Hematopoietic multipotent progenitor cell treated with erythropoietin and hydrocortisone succinate and interleukin-3 and kit ligand, for 17 days (in vitro differentiated cells): ENCODE results near the gene GREB1L.
"Not testable (repeated sequence)": the region's sequence is repeated elsewhere in the genome, so short reads cannot be mapped to it uniquely, and the experiment has no call there.

Experiments
- DNase-seq: peaks from one replicate; pipeline ENCODE4 v3.0.0-alpha.2; 2015; ENCODE audit warnings: low spot score

The GREB1L gene

DNA sequence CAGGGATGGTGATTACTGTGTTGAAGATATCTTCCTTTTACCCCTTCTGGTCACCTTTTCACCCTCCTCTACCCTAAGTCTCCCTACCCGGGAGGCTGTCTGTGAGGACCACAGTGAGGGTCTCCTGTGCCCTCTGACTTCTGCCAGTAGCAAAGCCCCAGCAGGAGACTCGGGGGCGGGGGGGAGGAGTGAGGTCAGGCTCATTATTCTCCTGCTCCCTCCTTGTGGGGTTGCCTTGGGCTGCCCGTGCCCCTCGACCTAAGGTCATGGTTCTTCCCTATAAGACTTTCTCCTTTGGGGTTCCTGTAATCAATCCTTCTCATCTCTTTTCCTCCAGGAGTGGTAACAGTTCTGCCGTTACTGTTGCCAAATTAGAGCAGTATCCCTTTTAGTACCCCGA is 65.5 kb downstream of the GREB1L start:
- DNase-seq, result no peak

DNA sequence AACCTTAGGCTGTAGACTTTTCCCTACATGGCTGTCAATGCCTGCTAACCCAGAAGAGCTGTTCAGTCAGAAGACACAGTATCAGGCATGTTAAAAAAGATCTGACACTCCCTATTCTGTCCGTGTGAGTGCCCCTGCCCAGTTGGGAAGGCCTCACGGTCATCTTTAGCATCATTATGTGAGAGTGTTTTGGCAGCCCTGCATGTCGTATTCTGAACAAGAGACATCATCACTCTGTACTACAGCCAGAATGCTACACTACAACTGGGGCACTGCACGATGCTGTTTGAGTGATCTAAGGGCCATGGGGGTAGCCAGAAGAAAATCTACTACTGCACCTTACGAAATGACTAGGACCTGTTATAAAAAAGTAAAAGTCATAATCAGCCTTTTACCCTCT is 67.2 kb downstream of the GREB1L start:
- no peak for DNase-seq

DNA sequence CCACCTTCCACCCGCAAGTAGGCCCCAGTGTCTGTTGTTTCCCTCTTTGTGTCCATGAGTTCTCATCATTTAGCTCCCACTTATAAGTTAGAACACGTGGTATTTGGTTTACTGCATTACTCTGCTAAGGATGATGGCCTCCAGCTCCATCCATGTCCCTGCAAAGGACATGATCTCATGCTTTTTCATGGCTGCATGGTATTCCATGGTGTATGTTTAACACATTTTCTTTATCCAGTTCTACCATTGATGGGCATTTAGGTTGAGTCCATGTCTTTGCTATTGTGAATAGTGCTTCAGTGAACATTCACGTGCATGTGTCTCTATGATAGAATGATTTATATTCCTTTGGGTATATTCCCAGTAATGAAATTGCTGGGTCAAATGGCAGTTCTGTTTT is 69.9 kb downstream of the GREB1L start:
- not testable (repeated sequence) for DNase-seq

DNA sequence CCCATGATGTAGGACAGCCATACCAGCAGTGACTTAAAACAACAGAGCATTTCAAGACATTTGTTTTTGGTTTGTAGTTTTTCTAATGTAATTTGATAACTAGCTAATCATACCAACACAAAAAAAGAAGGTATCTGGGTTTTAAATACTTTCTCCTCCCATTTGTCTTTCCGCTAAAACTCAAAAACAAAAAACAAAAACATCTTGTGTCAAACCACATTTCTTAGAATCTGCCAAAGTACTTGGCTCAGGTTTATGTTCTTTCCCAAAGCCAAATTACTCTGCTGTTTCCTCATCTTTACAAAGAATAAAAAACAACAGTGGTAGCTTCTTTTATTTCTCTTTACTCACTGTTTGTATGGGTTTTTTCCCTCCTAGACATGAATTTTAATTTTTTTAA is 71.5 kb downstream of the GREB1L start:
- DNase-seq, result no peak

DNA sequence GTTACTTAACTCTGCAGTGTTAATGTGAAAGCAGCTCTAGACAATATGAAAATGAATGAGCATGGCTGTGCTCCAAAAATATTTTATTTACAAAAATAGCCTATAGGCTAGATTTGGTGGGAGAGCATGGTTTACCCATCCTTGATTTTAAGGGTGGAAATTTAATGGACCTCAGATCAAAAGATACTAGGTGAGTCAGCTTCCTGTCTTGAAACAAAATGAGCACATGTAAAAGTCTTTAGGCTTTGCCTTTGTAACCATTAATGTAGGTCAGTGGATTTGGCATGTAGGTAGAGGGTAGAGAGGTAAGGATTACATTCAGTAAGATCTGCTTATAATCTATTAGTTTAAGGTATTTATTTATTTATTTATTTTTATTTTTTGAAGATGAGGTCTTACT is 72.7 kb downstream of the GREB1L start:
- DNase-seq, result no peak

DNA sequence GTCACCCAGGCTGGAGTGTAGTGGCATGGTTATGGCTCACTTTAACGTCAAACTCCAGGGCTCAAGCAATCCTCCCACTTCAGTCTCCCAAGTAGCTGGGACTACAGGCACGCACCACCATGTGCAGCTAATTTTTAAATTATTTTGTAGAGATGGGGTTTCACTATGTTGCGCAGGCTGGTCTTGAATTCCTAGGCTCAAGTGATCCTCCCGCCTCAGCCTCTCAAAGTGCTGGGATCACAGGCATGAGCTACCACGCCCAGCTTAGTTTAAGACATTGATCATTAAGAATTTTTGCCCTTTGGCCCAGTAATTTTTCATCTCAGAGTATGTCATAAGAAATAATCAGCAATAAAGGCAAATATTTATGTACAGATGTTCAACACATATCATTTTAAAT is 73.1 kb downstream of the GREB1L start:
- DNase-seq, result not testable (repeated sequence)

DNA sequence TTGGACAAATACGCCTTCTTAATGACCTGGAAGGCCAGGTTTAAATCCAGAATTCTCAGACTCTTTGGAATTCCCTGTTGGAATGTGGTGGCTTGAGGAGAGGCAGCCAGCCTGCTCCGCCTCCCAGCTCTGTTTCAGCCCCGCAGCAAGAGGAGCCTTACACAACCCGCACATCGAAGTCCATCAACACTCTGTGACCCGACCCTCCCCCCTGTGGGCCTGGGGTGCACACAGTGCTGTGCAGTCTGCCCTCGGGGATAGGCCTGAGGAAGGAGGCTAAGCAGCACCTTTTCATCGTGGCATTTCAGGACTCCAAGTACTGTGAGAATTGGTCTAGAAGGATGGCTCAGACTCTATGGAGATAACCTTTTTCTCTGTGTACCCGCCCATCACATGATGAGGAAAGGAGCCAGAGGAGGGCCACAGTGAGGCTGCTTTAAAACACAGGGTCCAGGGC is 73.7 kb downstream of the GREB1L start:
- no peak for DNase-seq

DNA sequence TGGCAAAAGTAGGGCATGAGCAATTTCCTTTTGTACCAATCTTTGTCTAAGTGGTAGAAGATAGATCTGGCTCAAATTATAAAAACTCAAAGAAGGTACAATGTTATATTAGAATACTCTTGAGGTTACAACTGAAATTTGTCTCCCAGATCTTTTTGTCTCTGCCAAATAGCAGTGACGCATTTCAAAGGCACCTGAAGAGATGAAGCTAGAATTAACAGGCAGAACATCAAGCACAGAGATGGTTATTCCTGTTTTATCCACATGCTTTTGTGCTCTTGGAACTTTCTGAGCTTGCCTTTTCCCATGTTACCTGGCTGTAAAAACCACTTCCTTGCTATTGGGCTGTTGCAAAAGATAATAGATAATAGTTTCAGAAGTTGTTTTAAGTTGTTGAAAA is 74.3 kb downstream of the GREB1L start:
- no peak for DNase-seq

DNA sequence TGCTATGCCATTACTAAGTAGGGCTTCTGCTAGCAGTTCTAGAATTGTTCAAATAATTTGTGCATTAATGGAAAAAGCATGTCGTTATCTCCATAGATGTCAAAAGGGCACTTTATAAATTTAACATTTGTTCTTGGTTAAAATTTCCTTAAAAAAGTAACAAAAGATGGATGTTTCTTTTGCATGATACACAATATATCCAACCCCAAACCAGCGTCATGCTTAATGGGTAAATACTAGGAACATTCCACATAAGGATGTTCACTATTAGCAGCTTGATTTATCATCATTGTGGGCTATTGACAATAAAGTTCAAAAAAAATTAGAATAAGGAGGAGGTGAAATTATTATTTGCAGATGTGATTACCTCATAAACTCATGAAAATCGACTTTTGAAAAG is 79.7 kb downstream of the GREB1L start:
- DNase-seq, result no peak

DNA sequence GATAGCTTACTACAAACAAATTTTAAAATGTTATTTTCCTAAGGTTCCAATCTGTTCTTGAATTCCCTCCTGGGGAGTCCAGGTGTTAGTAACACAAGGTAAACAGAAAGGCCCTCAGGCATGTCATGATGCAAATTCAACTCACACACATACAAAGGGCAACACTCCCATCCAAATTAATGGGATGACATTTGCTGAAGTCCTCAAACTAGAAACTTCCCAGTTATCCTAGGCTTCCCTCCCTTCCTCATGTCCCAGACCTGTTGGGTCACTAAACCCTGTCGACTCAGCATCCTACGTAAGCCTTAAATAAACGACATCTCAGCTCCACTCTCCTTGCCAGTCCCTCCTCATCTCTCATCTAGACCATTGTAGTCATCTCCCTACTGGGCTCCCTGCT is 85.1 kb downstream of the GREB1L start:
- no peak for DNase-seq

DNA sequence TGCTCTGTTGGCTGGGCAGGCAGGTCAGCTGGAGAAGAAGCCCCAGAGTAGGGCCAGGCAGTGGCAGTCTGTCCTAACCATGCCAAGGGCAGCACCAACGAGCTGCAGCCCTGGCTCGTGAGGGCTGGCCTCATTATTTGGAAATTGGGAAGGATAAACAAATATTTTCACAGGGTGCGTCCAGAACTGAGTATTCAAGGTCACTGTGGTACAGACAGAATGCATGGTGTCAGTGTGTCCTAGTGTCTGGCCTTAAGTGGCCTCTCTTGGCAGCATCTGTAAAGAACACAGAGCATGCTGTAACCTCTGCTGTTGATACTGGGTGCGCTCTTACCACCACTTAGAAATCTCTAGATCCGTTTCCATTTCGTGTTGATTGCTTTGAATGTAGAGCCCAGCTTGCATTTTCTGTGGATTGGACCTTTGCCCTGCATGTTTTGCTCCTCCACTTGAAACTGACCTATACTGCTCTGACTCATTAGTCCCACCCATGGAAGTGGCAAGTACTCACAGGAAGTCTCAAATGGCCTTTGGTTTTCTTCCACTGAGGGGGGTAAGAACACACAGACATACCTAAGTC is 88.2 kb downstream of the GREB1L start:
- no peak for DNase-seq

DNA sequence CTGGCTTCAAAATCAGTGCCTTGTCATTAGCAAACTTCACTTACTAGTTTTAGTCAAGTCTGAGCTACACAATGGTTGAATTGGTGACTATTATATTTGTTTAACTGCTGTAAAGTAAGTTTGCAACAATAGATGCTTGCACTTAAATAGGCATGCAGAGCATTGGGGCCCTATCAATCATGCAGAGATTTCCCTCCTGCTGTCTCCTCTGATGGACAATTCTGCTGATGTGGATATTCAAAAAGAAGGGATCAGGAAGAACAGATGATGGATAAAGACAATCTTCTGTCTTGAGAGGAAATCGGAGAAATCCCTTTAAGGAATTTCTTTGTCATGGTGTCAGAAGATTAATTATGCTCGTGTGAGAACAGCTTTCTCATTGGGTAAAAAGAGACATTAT is 89.0 kb downstream of the GREB1L start:
- DNase-seq, result no peak

DNA sequence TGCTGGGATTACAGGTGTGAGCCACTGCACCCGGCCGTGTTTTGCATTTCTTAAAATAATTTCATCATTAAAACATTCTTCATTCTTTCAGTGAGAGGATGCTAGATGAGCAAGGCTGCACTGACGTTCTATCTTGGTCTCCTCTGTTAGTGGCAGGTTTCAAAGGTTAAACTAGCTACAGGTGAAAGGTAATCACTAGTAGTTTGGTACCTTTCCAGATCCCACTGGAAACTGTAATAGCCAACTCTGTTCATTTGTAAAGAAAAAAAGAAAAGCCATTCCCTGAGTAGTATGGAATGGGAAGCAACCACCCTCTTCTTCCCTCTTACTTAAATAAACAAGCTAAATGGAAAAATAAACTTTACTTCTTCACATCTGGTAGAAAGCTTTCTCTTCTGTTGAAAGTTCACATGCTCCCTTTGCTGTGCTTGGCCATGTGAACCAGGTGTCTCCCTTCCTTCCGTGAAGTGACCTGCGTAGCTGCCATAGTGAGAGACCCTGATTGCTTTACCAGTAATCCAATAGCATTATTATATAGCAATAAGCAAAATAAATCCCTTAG is 94.0 kb downstream of the GREB1L start:
- DNase-seq, result no peak

DNA sequence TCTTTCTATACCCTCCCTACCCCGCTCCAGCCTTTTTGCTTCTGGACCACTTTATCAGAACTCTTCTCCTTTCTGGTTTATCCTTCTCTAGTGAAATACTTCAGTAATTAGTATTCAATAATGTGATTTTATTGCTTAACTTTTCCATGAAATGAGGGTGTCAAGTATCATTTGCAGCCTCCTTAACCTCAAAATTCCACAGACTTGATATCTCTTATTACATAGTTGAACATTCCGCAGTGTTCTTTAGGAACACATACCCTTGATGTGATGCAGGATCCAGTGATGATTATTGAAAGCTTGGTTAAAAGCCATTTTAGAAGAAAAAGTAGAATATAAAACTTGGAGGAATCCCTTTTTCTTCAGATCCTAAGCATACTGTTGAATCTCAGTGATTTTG is 94.8 kb downstream of the GREB1L start:
- DNase-seq, result no peak

DNA sequence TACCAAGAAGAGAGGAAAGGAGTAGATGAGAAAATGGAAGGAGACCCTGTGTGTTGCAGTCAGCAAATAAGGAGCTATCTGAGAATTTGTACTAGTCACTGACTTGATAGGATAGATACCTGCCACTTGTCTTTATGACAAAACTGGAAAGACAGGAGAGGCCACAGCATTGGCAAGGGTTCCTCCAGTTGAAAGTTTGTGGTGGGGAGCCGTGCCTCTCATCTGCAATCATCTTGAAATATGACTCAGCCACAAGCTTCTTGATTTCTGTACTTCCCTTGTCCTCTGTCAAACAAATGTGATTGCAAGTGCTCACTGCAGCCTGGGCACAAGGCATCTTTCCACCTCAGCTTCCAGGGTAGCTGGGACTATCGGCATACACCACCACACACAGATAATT is 99.1 kb downstream of the GREB1L start:
- no peak for DNase-seq

DNA sequence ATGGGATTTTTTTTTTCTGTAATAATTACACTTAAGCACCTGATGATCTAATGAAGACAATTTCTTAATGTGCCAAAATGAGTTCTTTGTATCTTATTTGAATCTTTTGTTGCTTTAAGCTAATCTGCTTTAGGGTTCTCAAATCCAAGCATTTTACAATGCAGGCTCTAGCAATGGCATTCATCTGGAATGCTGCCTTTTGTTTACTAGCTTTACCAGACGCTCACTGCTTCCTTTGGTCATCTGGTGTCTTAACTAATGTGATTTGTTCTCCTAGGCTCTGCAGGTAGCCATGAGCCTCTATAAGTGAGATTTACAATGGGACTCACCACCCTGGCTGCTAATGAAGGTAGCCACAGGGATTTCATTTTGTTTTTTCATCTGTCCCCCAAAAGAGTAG is 100.3 kb downstream of the GREB1L start:
- no peak for DNase-seq

DNA sequence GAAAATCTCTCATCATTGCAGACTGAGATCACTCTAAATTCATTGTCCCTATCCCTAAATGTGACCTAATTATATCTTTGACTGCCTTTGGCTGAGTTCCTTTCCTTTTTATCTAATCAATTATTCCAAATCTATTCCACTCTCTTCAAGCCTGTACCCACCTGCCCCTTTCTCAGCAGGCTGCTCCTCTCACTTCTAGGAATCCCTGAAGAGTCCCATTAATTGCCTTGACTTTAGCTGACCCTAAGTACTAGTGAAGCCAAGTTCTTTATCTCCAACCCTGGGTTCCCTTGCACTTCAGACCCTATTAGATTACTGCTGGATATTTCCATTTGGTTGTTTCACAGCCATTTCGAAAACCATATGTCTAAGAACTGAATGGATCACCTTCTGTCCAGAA is 102.8 kb downstream of the GREB1L start:
- DNase-seq, result no peak

DNA sequence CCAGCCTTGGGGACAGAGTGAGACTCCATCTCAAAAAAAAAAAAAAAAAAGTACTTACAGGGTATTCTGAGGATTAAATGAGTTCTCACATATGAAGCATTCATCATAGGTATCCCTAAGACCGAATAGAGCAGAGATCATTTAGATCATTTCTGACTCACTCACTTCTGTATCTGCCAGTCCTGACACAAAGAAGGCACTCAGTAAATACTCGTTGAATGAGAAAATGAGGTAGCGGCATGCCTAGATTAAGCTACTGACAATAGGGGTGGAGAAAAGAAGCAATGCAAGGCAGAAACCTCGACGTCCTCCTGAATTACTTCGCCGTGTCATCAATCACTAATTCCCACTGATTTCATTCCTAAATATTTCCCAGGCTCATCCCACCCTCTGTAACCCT is 103.8 kb downstream of the GREB1L start:
- DNase-seq, result no peak

DNA sequence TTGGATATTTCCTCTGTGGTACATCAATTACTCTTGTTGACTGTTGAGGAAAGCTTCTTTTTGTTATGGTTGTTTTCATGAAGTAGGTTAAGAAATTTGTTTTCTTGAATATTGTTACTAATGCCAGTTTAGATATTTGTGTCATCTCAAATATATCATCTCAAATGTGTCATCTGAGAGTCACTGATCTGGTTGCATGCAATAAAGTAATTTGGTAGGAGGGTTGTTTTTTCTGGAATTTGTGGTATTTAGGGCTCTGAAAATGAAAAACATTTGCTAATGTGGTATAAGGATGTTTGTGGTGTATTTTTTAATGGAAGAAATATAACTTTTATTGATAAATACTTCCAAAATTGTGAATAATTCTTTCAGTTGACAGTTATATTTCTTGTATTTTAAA is 117.7 kb downstream of the GREB1L start:
- DNase-seq, result no peak

DNA sequence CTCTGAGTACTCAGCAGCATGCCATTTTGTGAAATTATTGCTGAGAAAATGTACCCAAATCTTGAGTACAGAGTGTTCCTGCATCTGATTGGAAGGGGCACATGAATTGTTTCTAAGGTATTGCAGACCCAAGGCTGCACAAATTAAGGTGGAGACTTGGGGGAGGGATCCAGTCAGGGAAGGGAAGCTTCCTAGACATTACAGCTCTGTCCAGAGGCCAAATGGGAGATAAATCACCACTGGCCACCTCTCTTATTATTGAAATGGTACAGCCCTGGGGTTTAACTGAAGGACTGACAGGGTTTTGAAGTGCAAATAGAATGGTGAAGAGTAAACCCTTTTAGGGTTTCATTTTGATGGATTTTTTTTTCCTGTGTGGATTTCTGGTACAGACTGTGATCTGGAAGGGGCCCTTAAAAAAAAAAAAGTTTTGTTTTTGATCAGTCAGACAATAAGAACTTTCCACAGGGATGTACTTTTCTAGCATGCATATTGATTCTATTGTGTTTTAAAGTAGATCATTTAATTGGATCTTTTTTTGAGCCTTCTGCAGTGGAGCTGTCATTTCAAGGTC is 119.4 kb downstream of the GREB1L start:
- DNase-seq, result no peak

DNA sequence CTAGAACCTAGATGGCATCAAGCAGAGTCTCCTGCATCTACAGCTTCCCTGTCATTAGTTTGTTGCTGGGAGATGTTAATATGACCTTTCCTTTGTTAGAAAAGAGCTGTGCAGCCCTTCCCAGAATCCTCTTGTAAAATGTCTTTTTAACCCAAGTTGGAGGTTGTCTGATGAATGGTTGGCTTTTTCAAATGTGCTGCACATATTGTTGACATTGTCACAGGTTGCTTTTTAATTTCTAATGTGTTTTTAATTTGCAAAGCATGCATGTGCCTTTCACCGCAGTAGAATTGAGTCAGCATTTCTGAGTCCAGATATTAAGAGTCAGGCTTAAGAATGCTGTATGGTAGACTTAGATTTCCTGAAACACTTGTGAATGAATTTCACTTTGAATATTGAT is 120.8 kb downstream of the GREB1L start:
- no peak for DNase-seq

DNA sequence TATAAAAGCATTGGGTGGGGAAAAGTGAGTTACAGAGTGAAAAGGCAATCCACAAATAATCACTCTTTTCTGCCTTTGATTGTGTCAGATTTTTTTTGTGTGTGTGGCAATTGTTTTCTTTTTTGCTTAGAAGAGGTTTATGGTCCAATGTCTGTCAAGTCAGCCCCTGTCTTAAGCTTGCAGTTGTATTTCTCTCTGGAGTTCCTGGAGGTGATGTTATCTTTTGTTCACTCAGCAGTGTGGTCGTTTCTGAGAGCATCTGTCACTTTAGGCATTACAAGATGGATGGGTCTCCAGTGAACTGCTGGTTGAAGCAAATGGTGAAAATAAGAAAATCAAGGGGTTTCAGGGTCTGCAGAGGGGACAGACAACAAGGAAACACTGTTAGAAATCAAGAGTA is 121.3 kb downstream of the GREB1L start:
- no peak for DNase-seq

DNA sequence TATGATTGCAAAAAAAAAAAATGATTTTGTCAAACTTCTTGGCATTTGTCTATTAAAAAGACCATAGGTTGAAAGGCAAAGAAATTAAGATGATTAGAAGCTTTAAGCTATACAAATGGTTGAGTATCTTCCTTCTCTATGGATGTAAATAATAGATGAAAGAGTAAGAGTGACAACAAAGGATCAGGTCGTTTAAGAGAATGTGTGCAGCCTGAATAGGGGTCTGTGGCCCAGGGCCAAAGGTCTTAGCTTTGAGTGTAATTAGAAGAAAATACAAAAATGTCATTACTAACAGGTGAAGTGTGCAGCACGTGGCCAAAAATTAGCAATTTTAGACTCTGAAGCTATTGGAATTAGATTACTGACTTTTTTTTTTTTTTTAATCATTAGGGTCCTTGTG is 122.4 kb downstream of the GREB1L start:
- no peak for DNase-seq

DNA sequence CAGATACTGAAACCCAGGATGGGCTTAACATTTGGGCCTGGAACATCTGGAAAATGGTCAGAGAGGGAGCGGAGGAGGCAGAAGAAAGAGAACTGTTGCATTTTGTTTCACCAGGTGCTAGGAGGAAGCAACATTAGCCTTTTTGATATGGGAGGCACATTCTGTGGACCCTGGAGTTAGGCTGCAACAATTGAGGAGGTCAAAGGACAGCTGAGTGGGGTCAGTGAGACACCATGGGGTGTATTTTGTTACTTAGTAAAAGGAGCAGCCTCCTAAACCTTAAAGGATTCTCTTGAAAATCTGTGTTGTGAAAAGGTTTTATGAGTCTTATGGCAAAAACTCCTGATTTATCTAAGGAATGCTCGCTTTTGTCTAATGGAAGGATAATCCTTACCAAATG is 124.9 kb downstream of the GREB1L start:
- DNase-seq, result no peak
